SK-N-DZ (cell line): Measurements from ENCODE around the gene TM2D3.
A peak's percentile ranks its signal among the peaks of the same experiment; 100 is the strongest.

Source experiments
- DNase-seq: peaks from one replicate; pipeline ENCODE4 v3.0.0-alpha.2; 2015; ENCODE audit warnings: low spot score

The TM2D3 gene

DNA sequence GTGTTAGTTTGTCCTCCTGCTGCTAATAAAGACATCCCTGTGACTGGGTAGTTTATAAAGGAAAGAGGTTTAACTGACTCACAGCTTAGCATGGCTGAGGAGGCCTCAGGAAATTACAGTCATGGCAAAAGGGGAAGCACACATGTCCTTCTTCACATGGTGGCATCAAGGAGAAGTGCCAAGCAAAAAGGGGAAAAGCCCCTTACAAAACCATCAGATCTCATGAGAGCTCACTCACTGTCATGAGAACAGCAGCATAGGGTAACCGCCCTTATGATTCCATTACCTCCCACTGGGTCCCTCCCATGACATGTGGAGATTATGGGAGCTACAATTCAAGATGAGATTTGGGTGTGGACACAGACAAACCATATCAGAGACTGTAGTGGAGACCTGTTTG lies 27.0 kb downstream of the TM2D3 start:
- no peak for DNase-seq

DNA sequence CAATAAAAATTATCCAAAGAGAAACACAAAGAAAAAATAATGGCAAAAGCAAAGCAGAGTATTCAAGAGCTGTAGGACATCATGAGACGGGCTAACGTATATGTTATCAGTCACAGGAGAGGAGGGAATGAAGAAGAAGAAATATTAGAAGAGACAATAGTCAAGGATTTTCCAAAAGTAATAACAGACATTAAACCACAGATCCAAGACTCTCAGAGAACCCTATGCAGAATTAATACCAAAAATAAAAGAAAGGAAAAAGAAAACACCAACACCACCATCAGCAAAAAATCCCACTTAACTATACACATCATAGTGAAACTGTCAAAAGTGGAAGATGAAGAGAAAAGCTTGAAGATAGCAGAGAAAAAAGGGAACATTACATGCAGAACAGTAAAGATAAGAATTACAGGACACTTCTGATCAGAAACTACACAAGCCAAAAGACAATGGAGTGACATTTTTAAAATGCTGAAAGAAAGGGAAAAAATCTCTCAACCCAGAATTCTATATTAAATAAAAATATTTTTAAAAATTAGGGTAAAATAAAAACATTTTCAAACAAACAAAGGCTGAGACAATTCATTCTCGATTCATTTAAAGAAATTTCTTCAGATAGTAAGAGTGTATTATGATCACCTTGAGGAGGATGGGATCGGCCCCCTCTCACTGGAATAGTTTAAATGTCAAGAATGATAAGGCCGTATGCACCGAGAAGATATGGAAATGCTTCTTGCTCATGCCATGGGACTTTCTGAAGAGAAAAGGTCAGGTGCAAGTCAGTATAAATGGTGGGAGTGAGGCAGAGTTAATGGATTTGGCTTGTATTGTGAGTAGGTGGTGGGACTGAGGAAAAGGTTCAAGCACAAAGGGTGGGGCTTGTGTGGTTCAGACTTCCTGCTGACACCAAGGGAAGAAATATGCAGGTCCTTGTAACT lies 28.5 kb downstream of the TM2D3 start:
- no peak for DNase-seq

- DNase-seq, result no peak
These were observed 30.2 kb downstream of the TM2D3 start for GRCh38 chr15:101621961-101622360.

DNA sequence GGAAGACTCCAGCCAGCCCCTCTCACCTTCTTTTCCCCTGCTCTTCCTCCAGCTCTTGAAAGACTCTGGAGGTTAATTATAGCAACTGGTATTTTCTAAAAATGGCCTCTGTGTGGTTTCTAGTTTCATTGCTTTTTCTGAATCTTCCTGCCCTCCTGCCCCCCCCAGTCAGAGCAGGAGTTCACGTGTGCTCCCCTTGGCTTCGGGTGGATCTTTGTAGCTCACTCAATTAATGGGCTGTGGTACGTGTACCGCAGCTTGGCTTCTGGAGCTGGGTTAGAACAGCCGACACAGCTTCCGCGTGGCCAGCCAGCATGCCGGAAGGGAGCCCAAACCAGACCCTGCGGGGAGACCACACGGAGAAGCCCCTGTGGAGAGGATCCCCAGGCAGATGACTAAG lies 31.5 kb downstream of the TM2D3 start:
- no peak for DNase-seq

GRCh38 chr15:101619615-101619865 lies 32.6 kb downstream of the TM2D3 start:
- no peak for DNase-seq

- DNase-seq, result no peak
These were observed 33.1 kb downstream of the TM2D3 start for GRCh38 chr15:101618851-101619614.

DNA sequence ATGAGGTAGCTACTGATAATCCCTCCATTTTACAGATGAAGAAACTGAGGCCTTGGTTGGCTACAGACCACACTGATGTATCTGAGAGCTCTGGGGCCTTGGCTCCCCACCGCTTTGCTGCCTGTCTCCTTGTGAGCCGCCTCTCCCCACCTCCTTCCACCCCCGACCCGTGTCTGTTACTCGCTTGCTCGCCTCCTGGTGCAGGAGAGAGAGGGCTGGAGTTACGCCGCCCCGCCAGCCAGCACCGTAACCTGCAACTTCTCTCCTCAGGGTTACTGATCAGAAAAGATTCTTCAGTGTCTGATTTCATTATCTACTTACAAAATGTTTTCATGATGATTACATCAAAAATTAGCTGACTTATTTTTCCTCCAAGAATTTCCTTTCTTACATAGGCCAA lies 34.1 kb downstream of the TM2D3 start:
- DNase-seq, result no peak

DNA sequence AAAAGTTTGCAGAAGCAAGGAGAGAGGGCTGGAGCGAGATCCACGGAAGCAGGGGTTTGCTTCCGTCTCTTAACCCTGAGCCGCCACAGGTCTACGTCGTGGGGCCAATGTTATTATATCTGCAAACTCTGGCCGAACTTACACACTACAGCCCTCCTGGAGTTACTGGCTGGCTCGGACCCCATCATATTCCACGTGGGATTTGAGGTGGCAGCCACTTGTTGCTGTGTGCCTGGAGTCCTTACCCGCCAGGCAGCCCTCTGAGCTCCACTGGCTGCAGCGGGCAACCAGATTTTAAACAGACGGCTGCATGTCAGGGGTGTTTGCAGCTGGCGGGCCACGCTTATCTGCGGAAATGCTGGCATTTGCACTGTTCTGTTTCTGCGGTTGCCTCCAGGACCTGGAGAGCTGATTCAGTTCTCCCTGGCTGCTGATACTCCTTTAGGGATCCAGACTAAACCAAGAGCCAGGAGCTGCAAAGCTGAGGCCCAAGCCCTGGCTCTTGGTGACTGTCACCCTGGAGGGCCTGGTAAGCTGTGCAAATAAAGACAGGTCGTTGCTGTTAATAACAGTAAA lies 34.7 kb downstream of the TM2D3 start:
- no peak for DNase-seq

GRCh38 chr15:101615986-101616848 lies 36.0 kb downstream of the TM2D3 start:
- peak; percentile 49 for DNase-seq

GRCh38 chr15:101615414-101615985 lies 36.7 kb downstream of the TM2D3 start:
- DNase-seq, result no peak

GRCh38 chr15:101614761-101615160 lies 37.4 kb downstream of the TM2D3 start:
- DNase-seq, result no peak

DNA sequence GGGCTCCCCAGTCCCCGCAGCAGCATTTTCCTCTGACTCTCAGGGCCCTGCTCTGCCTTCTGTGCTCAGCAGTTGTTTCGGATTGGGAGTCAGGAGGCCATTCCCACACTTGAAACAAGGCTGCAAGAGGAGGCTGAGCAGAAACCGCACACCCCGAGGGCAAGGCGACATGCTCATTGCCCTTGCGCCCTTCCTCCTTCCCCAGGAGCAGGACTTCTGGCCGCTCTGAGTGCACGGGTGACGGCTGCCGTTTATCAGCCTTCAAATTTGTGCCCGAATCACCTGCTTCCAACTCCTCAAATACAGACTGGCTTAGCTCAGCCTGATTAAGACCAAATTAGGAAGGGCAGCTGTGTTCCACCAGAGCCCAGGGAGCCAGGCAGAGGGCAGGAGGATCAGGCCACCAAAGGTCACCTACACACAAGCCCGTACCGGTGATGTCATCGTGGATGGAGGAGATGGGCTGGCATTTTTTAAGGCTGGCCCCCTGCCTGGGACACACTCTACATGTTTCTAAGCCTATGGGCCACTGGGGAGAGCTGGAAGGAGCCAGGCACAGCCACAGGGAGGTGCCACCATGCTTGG lies 38.1 kb downstream of the TM2D3 start:
- peak; percentile 91 for DNase-seq

DNA sequence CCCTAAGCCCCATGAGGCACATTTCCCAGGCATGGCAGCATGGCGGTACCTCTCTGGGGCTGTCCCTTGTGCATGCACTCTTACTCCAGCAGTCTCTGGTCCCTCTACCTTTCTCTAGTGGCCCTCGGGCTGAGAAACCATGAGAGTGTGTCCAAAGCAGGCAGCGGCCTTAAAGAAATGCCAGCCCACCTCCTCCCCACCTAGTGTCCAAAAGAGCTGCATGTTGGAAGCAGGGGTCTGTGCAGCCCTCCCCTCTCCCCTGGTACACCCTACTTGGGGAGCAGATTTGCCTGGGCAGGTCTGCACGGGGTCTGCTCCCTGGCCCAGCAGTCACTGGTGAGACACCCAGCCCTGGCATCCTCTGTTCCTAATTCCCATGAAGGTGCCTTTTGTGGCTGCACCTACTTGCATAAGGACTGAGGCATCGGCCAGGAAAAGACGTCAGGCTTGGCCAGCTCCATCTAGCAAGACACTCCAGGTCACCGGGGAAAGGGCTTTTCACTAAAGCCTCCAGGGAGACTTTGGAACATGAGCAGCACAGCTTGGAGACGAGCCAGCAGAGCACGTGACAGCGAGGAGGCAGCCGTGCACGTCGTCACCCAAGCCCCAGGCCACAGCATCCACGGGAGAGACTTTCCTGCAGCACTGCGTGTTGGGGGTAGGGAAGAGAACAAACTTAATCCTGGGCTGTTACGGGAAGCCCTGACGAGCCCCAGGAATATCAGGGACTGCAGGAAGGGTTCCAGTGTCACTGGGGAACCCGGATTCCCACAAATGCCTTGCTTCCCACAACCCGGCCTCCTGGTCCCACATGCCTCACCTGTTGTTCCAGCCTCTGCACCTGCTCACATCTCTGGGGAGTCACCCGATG lies 38.8 kb downstream of the TM2D3 start:
- DNase-seq, result peak; percentile 85

DNA sequence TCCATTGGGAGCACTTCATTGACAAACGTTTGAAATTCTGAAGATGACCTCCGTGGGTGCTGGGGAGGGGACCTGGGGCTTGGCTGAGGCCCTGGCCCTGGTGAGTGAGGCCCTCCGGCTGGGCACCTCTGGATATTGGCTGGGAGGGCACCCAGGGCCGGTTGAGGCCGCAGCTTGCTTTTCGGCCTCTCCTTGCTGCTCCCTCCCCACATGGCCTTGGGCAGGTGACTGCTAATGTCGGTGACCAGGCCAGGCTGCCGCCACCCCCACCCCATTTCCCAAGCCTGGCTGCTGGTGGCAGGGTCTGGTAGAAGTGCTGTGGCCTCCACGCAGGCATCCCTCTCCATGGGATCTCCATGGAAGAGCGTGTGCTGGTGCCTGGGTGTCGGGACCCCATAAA lies 39.5 kb downstream of the TM2D3 start:
- DNase-seq, result no peak

DNA sequence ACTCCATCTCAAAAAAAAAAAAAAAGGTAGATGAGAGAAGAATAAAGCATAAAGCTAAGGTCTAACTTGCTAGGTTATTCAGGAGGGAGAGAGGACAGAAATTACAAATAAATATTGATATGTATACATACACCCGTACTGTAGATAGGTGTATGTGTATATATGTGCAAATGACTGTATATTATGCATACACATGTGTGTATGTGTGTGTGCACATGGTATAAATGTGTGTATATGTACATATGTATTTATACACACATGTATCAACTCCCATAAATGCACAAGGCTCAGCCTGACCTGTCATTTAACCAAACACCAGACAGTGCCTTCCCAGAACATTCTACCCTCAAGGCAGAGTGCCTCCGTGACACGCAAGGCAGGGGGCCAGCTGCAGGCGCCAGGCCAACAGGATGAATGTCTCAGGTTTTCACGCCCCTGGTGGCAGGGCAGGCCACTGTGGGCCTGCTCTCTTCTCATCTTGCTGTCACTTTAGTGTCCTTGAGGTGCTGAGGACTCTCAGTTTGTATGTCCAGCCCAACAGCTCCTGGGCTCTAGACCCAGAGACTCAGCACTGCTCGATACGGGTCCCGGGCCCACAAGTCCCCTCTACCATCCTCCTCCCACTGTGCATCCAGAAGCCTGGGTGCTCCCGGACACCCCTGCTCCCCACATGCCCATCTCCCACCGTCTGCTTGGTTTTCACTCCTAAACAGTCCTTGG lies 40.4 kb downstream of the TM2D3 start:
- no peak for DNase-seq

DNA sequence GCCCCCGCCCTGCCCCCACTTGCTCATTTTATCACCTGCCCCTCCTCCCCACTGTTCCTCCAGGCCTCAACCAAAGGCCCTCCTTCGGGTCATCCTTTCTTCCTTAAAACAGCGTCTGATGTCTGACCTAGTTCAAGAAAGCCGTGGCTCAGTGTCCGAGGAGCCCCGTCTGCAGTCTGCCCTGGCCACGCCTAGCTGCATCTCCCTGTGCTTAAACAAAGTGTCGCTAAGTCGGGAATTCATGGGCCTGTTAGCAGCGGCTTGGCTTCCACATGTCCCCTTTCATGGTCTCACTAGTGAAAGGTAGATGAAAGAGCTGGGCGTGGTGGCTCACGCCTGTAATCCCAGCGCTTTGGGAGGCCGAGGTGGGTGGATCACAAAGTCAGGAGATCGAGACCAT lies 41.2 kb downstream of the TM2D3 start:
- DNase-seq, result no peak

- DNase-seq, result no peak
These were observed 41.6 kb downstream of the TM2D3 start for GRCh38 chr15:101610611-101611000.

- DNase-seq, result no peak
These were observed 42.2 kb downstream of the TM2D3 start for GRCh38 chr15:101609742-101610610.
